HepG2 (cell line): ENCODE data around the gene DCUN1D2. TPM values are rescaled to one million over a fixed set of nuclear protein-coding genes. Genes with fewer than 3 reads are reported as not detected.

ENCODE experiments used
- ISL2 ChIP-seq: sonication (generic); formaldehyde crosslinking; IDR thresholded peaks from 2 replicates; pipeline ENCODE4 v1.5.0; 2020; ENCODE audit warnings: missing genetic modification reagents
- KLF15 ChIP-seq: sonication (generic); formaldehyde crosslinking; IDR thresholded peaks from 2 replicates; pipeline ENCODE4 v1.8.1; 2023; ENCODE audit warnings: borderline replicate concordance, mild to moderate bottlenecking, inconsistent platforms, missing genetic modification reagents, mixed read lengths
- SAP130 ChIP-seq: IDR thresholded peaks from 2 replicates; pipeline ENCODE4 v1.6.1; 2016; ENCODE audit warnings: low read depth
- SOX13 ChIP-seq, 3 experiments: fragments of 450-650 bp in 1 of 3; sonication (generic) in 1 of 3; formaldehyde crosslinking in 1 of 3; IDR thresholded peaks in 2 of 3; conservative IDR thresholded peaks in 1 of 3; 2 replicates each; pipeline versions ENCODE4 v1.5.0 to v1.6.1; 2016 to 2020; ENCODE audit warnings: antibody characterized with exemption in 1 of 3, mild to moderate bottlenecking in 1 of 3, missing compliant biosample characterization in 1 of 3, missing genetic modification reagents in 1 of 3, moderate library complexity in 1 of 3
- TAF1 ChIP-seq: sonication (generic); formaldehyde crosslinking; IDR thresholded peaks from 2 replicates; pipeline ENCODE4 v1.4.0; 2020; ENCODE audit warnings: missing genetic modification reagents
- ZNF468 ChIP-seq: sonication (generic); formaldehyde crosslinking; IDR thresholded peaks from 2 replicates; pipeline ENCODE4 v1.8.0; 2022; ENCODE audit warnings: mild to moderate bottlenecking, moderate library complexity, missing genetic modification reagents
- ZNF557 ChIP-seq: sonication (generic); formaldehyde crosslinking; IDR thresholded peaks from 2 replicates; pipeline ENCODE4 v1.4.0; 2020; ENCODE audit warnings: missing genetic modification reagents
- ZNF646 ChIP-seq: sonication (generic); formaldehyde crosslinking; IDR thresholded peaks from 2 replicates; pipeline ENCODE4 v1.9.0; 2021; ENCODE audit warnings: mild to moderate bottlenecking, missing genetic modification reagents
- polyA plus RNA-seq, 8 experiments: library from polyadenylated mRNA; depleted of rRNA in 3 of 8; stranded (reverse) in 7 of 8; unstranded in 1 of 8; fragments of >200 nt; fragmentation: Illumina TruSeq in 4 of 8; extraction: Trizol in 4 of 8; gene quantifications; 2 replicates each; pipeline versions ENCODE4 v1.2.1 to v1.2.3, GENCODE V29; 2011 to 2016; ENCODE audit warnings: low read depth in 4 of 8, missing spikeins in 1 of 8, mixed read lengths in 1 of 8; ENCODE audit not compliant: insufficient read depth in 1 of 8
- total RNA-seq, 5 experiments: library from RNA; depleted of rRNA; stranded (reverse); fragments of >200 nt; fragmentation: Illumina TruSeq; extraction: Trizol; gene quantifications; 2 replicates each; pipeline ENCODE4 v1.2.3, GENCODE V29; 2016; ENCODE audit warnings: low read depth in 1 of 5

DCUN1D2 gene
- total and polyA plus RNA-seq, 2 of the 13 experiments (the other 11 are each of a cell fraction or from before 2014, with no cell fraction given): 9.1 to 9.6 TPM

- TF ChIP-seq ZNF646 (CRISPR knock-in tag): no peak
- TF ChIP-seq TAF1 (CRISPR knock-in tag): no peak
- no peak for TF ChIP-seq ZNF468 (CRISPR knock-in tag)
- TF ChIP-seq ISL2 (CRISPR knock-in tag): no peak
- TF ChIP-seq SAP130: no peak
- TF ChIP-seq ZNF557: no peak
- TF ChIP-seq KLF15 (CRISPR knock-in tag): no peak
- no peak for TF ChIP-seq SOX13 (IDR thresholded peaks at IDR 0.05)
- no peak for TF ChIP-seq SOX13 (CRISPR knock-in tag; conservative IDR thresholded peaks at IDR 0.05 in 1 of 2, IDR thresholded peaks at IDR 0.05 in 1 of 2)
- TF ChIP-seq, all 625 proteins: peak for 0
Observed at GRCh38 chr13:113486698-113487097, 3.8 kb downstream of the DCUN1D2 start (continued).
